Activated T-cell treated with anti-CD3 and anti-CD28 coated beads for 1 hour (primary cell): ENCODE measurements around the gene OR2AJ1.

Experiments used
- DNase-seq: peaks from one replicate; pipeline ENCODE4 v3.0.0-alpha.2; 2020; ENCODE audit warnings: low read depth

Gene OR2AJ1, protein sequence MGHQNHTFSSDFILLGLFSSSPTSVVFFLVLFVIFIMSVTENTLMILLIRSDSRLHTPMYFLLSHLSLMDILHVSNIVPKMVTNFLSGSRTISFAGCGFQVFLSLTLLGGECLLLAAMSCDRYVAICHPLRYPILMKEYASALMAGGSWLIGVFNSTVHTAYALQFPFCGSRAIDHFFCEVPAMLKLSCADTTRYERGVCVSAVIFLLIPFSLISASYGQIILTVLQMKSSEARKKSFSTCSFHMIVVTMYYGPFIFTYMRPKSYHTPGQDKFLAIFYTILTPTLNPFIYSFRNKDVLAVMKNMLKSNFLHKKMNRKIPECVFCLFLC

DNA sequence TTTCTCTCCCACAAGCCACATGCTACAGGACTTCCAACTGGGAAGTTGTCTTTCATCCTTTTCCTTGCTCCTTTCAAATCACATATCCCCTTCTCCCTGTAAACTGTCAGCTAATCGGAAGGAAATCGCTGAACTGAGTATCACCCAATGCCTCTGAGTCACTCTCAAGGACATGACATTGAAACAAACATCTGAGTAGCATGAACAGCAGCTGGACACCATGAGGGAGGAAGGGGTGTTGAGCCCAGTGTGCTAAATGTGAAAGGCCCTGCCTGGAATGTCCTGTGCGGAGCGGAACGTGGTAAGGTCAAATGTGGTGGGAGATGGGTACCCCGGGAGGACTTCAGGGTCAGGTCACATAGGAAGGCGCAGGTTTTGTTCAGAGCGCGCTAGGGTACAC lies at the start of gene OR2AJ1:
Gene OR2AJ1, plus strand, starts transcription at position 22 of the 400 bp plus-strand sequence. CDS start 8,880 bp downstream, outside the sequence.
- no peak for DNase-seq

DNA sequence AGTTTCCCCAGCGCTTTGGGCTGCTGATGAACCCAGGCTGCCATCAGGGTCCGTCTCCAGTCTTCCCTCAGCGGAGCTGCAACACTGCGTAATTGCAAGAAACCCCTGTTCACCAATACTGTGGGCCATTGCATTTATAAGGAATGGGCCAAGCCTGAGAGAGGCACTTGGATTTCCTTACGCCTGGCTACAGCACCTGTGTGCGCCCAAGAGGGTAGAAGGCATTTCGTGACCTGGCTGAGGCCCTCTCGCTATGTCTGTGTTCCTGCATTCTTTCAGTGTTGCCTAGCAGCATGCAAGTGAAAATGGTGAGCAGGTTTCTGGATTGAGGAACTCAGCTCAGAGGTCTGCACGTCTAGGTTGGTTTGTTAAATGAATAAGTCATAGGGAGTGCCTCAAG lies 41.3 kb upstream of the OR2AJ1 start:
- DNase-seq: no peak

DNA sequence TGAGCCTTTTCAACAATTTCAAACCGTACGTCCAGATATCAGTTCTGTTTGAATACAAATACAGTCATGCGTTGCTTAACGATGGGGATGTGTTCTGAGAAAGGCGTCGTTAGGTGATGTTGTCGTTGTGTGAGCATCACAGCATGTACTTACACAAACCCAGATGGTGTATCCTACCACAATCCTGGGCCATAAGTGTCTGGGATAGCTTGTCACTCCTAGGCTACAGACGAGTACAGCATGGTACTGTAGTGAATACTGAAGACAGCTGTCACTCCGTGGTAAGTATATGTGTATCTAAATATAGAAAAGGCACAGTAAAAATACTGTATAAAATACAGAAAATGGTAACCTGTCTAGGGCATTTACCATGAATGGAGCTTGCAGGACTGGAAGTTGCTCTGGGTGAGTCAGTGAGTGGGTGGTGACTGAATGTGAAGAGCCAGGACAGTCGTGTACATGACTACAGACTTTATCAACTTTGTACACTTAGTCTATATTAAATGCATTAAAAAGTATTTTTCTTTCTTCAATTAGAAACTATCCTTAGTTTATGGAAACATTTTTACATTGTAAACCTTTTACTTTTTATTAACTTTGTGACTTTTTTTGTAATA lies 39.8 kb upstream of the OR2AJ1 start:
- no peak for DNase-seq

DNA sequence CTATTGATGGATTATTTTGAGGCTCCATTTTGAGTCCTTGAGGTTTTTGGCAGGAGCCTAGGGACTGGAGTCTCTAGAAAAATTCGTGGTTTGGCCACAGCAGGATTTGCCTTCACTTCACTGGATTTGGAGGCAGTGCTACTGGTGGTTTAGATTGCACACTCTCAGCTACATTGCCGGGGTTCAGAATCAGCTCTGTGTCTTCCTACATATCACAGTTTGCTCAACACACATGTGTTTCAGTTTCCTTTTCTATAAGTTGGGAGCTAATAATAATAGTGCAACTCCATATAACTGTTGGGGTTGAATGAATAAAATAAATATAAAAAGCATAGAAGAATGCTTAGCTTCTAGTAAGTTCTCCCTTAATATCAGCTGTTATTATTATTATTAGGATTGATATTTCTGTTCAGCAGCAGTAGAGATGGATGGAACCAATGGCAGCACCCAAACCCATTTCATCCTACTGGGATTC lies 29.5 kb upstream of the OR2AJ1 start, which contains the start of gene OR2W3:
Gene OR2W3, plus strand, starts transcription at position 425 of the 475 bp plus-strand sequence. Its CDS starts 0 bp downstream, at position 425.
- no peak for DNase-seq

DNA sequence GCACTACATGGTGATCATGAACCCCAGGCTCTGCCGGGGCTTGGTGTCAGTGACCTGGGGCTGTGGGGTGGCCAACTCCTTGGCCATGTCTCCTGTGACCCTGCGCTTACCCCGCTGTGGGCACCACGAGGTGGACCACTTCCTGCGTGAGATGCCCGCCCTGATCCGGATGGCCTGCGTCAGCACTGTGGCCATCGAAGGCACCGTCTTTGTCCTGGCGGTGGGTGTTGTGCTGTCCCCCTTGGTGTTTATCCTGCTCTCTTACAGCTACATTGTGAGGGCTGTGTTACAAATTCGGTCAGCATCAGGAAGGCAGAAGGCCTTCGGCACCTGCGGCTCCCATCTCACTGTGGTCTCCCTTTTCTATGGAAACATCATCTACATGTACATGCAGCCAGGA lies 28.7 kb upstream of the OR2AJ1 start:
- DNase-seq: no peak

DNA sequence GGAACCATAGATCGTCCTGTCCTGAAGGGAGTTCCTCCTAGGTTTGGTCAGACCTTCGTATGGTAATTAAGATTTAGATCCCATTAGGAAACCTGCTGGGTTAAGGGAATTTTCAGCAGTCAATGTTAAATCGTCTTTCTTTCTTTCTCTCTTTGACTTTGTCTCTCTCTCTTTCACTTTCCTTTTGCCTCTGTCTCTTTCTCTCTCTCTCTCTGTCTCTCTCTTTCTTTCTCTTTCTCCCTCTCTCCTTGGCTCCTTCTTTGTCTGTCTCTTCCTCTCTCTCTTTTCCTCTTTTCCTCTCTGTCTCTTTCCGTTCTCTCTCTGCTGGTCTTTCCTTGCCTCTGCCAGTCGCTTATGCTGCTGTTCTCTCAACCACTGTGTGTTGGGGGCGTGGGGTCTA lies 20.6 kb upstream of the OR2AJ1 start:
- DNase-seq: no peak

DNA sequence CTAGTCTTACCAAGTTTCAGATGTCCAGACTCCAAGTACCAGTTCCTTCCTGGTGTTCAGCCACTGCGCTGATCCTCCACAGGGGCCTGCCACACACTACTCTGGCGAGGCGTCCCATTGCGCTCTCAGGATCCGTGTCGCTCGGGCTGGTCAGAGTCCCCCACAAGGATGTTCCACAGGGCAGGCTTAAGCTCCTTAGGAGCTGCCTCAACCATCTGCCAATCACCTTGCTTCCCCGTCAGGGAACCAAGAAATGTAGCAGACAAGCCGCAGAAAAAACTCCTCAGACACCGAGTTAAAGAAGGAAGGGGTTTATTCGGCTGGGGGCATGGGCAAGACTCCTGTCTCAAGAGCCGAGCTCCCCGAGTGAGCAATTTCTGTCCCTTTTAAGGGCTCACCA lies 19.5 kb upstream of the OR2AJ1 start:
- no peak for DNase-seq

DNA sequence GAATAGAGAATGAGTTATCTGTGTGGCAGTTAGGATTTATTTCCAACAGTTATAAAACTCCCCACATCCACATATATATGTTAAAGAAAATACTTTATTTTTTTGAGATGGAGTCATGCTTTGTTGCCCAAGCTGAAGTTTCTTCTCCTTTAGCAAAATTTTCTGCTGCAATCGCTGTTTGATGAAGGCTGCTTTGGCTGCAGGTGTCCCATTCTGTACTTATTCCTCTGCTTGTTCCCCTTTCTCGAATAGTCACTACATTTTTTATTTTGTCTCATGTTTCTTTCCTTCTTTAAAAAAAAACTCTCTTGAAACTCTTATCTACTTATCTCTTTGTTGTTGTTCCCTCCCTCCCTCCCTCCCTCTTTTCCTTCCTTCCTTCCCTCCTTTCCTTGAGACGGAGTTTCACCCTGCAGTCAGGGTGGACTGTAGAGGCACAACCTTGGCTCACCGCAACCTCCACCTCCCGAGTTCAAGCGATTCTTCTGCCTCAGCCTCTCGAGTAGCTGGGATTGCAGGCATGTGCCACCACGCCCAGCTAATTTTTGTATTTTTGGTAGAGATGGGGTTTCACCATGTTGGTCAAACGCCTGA lies 18.7 kb upstream of the OR2AJ1 start:
- DNase-seq: no peak

DNA sequence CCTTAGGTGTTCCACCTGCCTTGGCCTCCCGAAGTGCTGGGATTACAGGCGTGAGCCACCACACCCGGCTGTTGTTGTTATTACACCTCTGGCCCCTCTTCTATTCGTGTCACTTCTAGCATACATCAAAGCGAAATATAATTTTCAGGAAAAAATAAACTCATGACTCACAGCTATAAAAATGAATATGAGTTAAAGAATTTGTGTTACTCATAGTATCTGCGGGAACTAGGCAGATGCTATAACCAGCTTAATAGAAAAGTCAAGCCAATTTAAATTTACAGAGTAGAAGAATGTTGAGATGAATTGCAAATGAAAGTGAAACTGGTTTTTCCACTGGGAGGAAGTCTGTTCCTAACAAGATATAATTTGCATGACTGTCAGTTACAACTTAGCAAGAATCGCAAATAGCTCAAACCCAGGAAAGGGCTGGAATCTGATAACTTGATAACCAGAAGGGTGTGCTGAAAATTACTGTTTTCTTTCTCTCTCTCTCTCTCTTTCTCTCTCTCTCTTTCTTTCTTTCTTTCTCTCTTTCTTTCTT lies 18.1 kb upstream of the OR2AJ1 start:
- no peak for DNase-seq

DNA sequence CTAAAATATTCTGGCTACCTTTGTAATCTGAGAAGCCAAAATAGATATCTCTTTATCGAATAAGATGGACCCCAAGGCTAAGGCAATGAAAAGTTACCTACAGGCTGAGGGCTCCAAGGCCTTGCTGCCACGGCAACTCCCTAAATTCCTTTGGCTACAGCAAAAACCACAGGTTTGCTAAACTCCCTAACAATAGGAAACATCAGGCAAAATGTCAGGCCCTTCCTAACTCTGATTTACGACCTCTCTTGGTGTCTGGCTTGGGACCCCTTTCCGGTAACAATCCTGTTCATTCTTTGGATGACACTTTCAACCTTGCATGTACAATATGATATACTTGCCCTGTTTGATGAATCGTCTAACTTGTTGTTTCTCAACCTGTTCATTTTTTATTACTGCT lies 15.9 kb upstream of the OR2AJ1 start:
- no peak for DNase-seq

DNA sequence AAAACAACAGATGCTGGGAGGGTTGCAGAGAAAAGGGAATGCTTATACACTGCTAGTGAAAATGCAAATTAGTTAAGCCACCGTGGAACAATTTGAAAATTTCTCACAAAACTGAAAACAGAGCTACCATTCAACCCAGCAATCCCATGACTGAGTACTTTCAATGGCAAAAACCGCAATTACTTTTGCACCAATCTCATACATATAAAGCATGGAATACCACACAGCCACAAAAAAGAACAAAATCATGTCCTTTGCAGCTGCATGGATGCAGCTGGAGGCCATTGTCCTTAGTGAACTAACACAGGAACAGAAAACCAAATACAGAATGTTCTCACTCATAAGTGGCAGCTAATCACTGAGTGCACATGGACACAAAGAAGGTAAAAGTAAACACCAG lies 10.9 kb upstream of the OR2AJ1 start:
- no peak for DNase-seq

DNA sequence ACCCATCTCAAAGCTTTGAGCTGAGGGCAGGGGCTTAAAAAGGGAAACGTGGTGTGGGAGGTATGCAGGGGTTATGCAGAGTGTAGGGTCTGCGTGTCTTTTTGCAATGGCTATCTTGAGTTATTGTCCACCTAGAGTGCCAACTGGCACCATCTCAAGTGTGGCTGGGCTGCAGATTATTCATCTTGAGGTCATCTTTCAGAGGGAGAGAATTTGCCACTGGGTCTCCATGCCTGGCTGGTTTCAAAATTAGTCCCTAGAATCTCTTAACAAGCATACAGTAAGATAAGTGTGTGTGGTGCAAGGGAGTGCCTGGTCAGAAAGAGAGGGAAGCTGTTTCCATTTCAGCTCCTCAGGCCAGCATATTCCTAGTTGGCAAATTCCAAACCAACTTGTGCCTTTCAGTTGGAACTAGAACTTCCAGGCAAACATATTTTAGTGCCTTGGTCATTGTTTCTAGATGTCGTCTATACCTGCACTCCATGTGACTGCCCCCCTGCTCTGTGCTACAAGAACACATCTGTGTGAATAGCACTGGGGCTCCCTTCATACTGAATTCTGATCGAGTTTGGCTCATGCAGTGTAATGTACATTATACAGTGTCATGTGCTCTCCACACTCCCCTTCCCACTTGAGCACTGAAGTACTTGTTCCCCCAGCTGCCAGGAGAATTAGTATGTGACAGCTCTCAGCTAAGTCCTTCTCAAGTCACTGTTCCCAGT lies 9.6 kb upstream of the OR2AJ1 start:
- no peak for DNase-seq

DNA sequence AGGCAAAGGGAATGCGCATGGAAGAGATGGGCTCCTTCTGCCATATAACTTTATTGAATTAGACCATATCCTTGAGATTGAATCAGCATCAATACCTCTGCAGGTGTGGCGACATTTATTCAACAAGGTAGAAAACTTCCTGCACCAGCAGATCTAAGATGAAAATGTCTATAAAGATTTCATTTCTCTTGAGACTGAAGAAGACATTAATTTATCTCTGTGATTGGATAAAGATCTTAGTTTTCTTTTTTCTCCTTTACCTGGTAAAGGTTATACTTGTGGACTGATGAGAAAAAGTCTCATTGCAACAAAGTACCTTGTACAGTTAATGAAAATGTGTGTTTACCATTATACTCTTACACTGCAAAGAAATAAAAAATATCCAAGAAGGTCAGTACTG lies 4.7 kb upstream of the OR2AJ1 start, which contains the start of gene OR2T8:
Gene OR2T8, plus strand, starts transcription at position 301 of the 400 bp plus-strand sequence. CDS start 766 bp downstream, outside the sequence.
- no peak for DNase-seq

DNA sequence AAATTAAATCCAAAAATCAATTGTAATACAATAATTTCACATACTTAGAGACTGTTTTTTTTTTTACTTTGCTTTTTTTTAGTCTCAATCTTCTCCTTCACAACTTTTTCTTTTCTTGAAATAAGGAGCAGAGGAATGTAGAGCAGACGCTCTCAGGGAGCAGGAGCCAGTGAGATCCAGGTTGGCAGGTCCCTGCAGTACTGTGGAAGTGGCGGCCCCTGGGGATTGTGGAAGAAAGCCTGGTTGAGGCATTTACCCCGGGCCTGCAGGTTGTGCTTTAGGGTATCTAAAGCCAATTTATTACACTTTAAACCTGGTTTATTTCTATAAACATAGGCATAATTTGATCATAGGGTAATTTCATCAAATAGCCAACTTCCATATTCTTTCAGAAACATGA lies 748 bp upstream of the OR2AJ1 start:
- no peak for DNase-seq

DNA sequence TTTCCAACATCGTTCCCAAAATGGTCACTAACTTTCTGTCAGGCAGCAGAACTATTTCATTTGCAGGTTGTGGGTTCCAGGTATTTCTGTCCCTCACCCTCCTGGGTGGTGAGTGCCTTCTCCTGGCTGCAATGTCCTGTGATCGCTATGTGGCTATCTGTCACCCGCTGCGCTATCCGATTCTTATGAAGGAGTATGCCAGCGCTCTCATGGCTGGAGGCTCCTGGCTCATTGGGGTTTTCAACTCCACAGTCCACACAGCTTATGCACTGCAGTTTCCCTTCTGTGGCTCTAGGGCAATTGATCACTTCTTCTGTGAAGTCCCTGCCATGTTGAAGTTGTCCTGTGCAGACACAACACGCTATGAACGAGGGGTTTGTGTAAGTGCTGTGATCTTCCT lies 9.3 kb downstream of the OR2AJ1 start:
- no peak for DNase-seq

DNA sequence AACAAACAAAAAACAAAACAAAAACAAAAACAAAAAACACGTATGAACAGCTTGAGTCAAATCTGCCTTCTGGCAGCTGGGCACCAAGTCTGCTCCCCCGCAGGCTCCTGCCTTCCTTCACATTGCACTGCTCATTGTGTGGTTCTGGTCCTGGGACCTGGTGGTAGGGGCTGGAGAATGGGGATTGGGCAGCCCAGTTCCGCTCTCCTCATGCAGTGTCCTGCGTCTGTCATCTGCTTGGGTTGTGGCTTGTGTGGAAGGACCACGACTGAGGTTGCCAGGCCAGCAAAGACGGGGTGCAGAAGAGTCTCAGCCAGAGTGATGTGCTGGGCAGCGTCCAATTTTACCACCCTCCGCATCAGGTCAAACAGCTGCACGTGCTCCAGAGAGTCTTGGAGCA lies 11.1 kb downstream of the OR2AJ1 start:
- no peak for DNase-seq

DNA sequence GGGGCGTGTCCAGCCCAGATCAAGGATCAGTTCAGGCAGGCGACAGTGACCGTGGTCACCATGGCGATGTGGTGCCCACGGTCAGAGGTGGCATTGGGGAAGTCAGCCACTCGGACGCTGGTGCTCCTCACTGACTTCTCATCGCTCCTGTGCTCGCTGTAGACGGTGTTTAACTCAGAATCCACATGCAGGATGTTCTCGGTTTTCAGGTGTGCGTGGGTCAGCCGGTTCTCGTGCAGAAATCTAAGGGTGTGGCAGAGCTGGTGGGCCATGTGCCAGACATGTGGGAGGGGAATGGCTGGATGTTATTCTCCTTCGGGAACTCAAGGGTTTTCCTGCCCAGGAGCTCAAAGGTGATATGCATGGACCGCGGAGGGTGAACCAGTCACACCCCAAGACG lies 11.7 kb downstream of the OR2AJ1 start:
- DNase-seq: no peak

DNA sequence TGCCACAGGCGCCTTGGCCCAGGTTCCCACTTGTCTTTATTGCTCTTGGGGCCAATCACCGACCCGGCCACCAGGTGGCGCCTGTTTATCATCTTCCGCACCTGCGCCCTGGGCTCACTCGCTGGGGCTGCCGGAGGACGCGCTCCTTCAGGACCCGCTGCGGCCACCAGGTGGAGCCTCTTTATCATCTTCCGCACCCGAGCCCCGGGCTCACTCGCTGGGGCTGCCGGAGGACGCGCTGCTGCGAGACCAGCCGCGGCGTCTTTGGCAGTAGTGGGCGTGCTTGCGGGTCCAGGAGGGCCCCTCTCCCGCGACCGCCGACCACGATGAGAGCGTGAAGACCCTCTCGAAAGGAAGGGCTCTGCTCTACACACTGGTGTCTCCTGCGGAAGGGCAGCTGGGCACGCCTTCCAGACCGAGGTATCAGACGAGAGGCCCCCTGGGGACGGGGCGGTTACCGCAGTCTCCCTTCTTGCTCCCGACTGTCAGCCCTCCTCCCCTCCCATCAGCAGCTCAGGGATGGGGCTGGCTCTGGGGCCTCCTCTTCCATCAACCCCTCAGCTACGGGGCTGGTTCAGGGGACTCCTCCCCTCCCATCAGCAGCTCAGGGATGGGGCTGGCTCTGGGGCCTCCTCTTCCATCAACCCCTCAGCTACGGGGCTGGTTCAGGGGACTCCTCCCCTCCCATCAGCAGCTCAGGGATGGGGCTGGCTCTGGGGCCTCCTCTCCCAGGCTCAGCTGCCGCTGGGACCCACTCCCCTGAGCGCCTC lies 12.5 kb downstream of the OR2AJ1 start:
- DNase-seq: peak; percentile 73

DNA sequence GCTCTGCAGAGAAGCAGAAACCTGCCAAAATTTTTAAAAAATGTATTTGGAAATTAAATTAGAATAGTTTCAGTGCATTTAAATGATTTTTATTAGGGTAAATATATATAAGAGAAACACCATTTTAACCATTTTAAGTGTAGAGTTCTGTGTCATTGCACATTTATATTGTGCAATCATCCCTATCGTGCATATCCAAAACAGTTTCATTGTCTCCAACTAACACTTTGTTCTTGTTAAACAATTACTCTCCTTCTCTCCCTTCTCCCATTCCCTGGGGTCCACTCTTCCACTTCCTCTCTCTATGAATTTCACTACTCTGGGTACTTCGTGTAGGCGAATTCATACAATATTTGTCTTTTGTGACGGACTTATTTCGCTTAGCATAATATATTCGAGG lies 17.9 kb downstream of the OR2AJ1 start:
- no peak for DNase-seq

DNA sequence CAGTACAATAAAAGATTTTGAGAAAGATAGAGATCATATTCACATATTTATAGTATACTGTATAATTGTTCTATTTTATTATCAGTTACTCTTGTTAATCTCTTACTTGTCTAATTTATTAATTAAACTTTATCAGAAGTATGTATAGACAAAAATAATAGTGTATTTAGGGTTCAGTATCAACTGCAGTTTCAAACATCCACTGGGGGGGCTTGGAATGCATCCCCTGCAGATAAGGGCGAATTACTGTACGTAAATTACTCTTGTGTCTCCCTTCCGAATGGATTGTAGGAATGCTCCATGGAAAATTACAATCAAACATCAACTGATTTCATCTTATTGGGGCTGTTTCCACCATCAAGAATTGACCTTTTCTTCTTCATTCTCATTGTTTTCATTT lies 23.9 kb downstream of the OR2AJ1 start, which contains the start of gene OR2L8:
Gene OR2L8, plus strand, starts transcription at position 301 of the 400 bp plus-strand sequence. Its CDS starts 0 bp downstream, at position 301.
- DNase-seq: no peak

DNA sequence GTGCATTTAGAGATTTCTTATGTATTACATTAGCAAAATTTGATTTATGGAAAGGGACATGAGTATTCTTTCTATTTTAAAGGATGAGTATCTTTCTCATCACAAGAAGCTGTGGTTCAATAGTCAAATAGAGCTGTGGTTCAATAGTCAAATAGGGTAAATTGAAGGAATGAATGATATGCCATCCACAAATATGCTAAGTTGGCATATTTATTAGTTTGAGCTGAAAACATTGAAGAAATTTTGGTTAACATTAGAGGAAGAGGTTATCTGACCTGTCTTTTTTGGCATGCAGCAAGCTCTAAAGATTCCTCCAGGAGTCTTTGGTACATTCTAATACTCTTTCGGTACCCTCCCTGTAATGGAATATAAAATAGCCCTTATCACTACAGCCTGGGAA lies 28.7 kb downstream of the OR2AJ1 start:
- no peak for DNase-seq
